ENCODE data around the gene NWD2. TPM values are rescaled to one million over a fixed set of nuclear protein-coding genes. Genes with fewer than 3 reads are reported as not detected.

The NWD2 gene
- total and polyA plus RNA-seq, 9 of the 15 experiments (the other 6 are each of a cell fraction or from before 2014, with no cell fraction given) = not detected

DNA sequence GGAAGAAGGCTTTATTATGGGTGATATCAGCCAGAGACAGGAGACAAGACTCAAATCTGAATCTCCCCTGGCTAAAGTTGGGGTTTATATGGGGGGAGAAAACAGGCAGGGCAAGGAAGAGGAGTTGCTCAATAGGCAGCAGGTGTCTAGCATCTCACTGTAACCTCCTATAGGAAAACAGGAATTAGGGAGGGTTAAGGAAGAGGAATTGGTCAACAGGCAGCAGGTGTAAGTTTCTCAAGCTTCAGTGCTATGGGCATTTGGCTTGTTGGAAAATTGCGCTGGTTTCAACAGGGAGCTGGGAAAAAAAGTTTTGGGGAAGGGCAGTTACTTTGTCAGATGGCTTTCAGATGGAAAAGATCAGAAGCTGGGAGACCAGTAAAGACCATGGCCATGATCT is 206.4 kb downstream of the NWD2 start:
- Histone ChIP-seq H3K9me3 (replicated peaks; ENCODE audit: control insufficient read depth, insufficient read depth, low read depth, low read length) (no peaks in the 10 kb centered on the region), H3K9ac (ENCODE audit: insufficient read depth in 1 of 2, low read depth in 2 of 2, low read length in 2 of 2) (no peak overlapping the region), H3K9me1 (ENCODE audit: control insufficient read depth, insufficient read depth, low read length) (no peaks in the 10 kb centered on the region), H3K4me1 (replicated peaks in 1 of 2; ENCODE audit: control insufficient read depth in 2 of 2, insufficient read depth in 2 of 2, low read length in 2 of 2) (peaks cover 0 to 9% of the 10 kb centered on the region in 2 experiments; a peak in 2 of 5 replicates), H3K36me3 (ENCODE audit: control insufficient read depth, insufficient read depth, low read length) (no peaks in the 10 kb centered on the region), H3K27me3 (ENCODE audit: control insufficient read depth in 2 of 2, insufficient read depth in 2 of 2, low read length in 2 of 2) (peaks cover 9 to 13% of the 10 kb centered on the region in 2 experiments; a peak in 4 of 5 replicates), H4K20me1 (replicated peaks; ENCODE audit: control insufficient read depth, insufficient read depth, low read length) (no peaks in the 10 kb centered on the region), H3K4me3 (no peak overlapping the region), H3K4me2 (ENCODE audit: insufficient read depth, low read length) (no peak overlapping the region), H3K79me2 (ENCODE audit: control insufficient read depth, insufficient read depth, low read length) (no peaks in the 10 kb centered on the region), H2AFZ (ENCODE audit: low read depth, low read length) (no peak overlapping the region), H3K27ac (ENCODE audit: extremely low read depth, low read depth, low read length) (no peak overlapping the region)
- WGBS (ENCODE audit: insufficient coverage, low coverage, missing lambda C conversion rate) = 0% methylated on average over 1 of the region's 1 CpG
- FAIRE-seq = no peak
- no peak for ATAC-seq
- in situ Hi-C loops (cut with MboI) (no loop called here), intact Hi-C loops (cut with micrococcal nuclease) (no loop called here)
- DNase-seq (ENCODE audit: extremely low read depth in 1 of 4, low spot score in 3 of 4) = no peak
- CTCF ChIA-PET (ENCODE audit: low intra/inter-chr PET ratio) = no interaction called here
- POLR2A ChIA-PET = no interaction called here
- TF ChIP-seq COPS2 (conservative IDR thresholded peaks at IDR 0.05) = no peak
- TF ChIP-seq CREB1 (IDR thresholded peaks at IDR 0.05) = no peak
- TF ChIP-seq CREB1 (CRISPR knock-in tag; IDR thresholded peaks at IDR 0.05) = no peak
- TF ChIP-seq, protein P1, sequence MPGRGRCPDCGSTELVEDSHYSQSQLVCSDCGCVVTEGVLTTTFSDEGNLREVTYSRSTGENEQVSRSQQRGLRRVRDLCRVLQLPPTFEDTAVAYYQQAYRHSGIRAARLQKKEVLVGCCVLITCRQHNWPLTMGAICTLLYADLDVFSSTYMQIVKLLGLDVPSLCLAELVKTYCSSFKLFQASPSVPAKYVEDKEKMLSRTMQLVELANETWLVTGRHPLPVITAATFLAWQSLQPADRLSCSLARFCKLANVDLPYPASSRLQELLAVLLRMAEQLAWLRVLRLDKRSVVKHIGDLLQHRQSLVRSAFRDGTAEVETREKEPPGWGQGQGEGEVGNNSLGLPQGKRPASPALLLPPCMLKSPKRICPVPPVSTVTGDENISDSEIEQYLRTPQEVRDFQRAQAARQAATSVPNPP (IDR thresholded peaks at IDR 0.05; ENCODE audit: borderline replicate concordance, insufficient read depth, insufficient read length) = no peak
- TF ChIP-seq, protein P2, sequence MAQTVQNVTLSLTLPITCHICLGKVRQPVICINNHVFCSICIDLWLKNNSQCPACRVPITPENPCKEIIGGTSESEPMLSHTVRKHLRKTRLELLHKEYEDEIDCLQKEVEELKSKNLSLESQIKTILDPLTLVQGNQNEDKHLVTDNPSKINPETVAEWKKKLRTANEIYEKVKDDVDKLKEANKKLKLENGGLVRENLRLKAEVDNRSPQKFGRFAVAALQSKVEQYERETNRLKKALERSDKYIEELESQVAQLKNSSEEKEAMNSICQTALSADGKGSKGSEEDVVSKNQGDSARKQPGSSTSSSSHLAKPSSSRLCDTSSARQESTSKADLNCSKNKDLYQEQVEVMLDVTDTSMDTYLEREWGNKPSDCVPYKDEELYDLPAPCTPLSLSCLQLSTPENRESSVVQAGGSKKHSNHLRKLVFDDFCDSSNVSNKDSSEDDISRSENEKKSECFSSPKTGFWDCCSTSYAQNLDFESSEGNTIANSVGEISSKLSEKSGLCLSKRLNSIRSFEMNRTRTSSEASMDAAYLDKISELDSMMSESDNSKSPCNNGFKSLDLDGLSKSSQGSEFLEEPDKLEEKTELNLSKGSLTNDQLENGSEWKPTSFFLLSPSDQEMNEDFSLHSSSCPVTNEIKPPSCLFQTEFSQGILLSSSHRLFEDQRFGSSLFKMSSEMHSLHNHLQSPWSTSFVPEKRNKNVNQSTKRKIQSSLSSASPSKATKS (CRISPR knock-in tag; IDR thresholded peaks at IDR 0.05) = no peak
- no peak for TF ChIP-seq ZNF217 (CRISPR knock-in tag; IDR thresholded peaks at IDR 0.05)
- no peak for TF ChIP-seq FOXK2 (conservative IDR thresholded peaks at IDR 0.05 in 1 of 2, IDR thresholded peaks at IDR 0.05 in 1 of 2; ENCODE audit: low read depth in 2 of 2)
- no TSS peak for BruUV-seq (replicated peaks)
